ENCODE data around the gene HS3ST5.
"Not testable (repeated sequence)": the region's sequence is repeated elsewhere in the genome, so short reads cannot be mapped to it uniquely, and the experiment has no call there.

Gene HS3ST5

GRCh38 chr6:114042267-114043016 is 300.4 kb downstream of the HS3ST5 start:
- no peak overlapping the region for H3K4me3 ChIP-seq (ENCODE audit: low read length)
- no peak for TF ChIP-seq ZNF274 (IDR thresholded peaks at IDR 0.05; ENCODE audit: low read depth, low read length)

- no peak overlapping the region for H3K4me3 ChIP-seq (ENCODE audit: low read length)
- no peak for TF ChIP-seq ZNF274 (IDR thresholded peaks at IDR 0.05; ENCODE audit: low read depth, low read length)
These were observed 302.0 kb downstream of the HS3ST5 start for GRCh38 chr6:114040871-114041270.

GRCh38 chr6:114039841-114040240 is 303.0 kb downstream of the HS3ST5 start:
- no peak for TF ChIP-seq ZNF274 (IDR thresholded peaks at IDR 0.05; ENCODE audit: low read depth, low read length)

GRCh38 chr6:114033606-114034005 is 309.2 kb downstream of the HS3ST5 start:
- TF ChIP-seq ZNF274 (IDR thresholded peaks at IDR 0.05; ENCODE audit: low read depth, low read length) = no peak
- no peak overlapping the region for H3K4me3 ChIP-seq (ENCODE audit: low read length)

More at GRCh38 chr6:114039841-114040240, 303.0 kb downstream of the HS3ST5 start:
- H3K4me3 ChIP-seq (ENCODE audit: low read length) = no peak overlapping the region

GRCh38 chr6:114032721-114033120 is 310.1 kb downstream of the HS3ST5 start:
- TF ChIP-seq ZNF274 (IDR thresholded peaks at IDR 0.05; ENCODE audit: low read depth, low read length) = no peak
- H3K4me3 ChIP-seq (ENCODE audit: low read length) = no peak overlapping the region

- no peak overlapping the region for H3K4me3 ChIP-seq (ENCODE audit: low read length)
- TF ChIP-seq ZNF274 (IDR thresholded peaks at IDR 0.05; ENCODE audit: low read depth, low read length) = no peak
These were observed 312.1 kb downstream of the HS3ST5 start for GRCh38 chr6:114030767-114031166.

GRCh38 chr6:114024746-114025145 is 318.1 kb downstream of the HS3ST5 start:
- TF ChIP-seq ZNF274 (IDR thresholded peaks at IDR 0.05; ENCODE audit: low read depth, low read length) = no peak
- H3K4me3 ChIP-seq (ENCODE audit: low read length) = no peak overlapping the region

GRCh38 chr6:114020196-114020595 is 322.6 kb downstream of the HS3ST5 start:
- TF ChIP-seq ZNF274 (IDR thresholded peaks at IDR 0.05; ENCODE audit: low read depth, low read length) = no peak
- no peak overlapping the region for H3K4me3 ChIP-seq (ENCODE audit: low read length)

- not testable (repeated sequence) for H3K4me3 ChIP-seq (ENCODE audit: low read length)
These were observed 325.7 kb downstream of the HS3ST5 start for GRCh38 chr6:114017146-114017545.

GRCh38 chr6:114014106-114014505 is 328.7 kb downstream of the HS3ST5 start:
- not testable (repeated sequence) for H3K4me3 ChIP-seq (ENCODE audit: low read length)

GRCh38 chr6:114011486-114011885 is 331.3 kb downstream of the HS3ST5 start:
- H3K4me3 ChIP-seq (ENCODE audit: low read length) = not testable (repeated sequence)

- no peak overlapping the region for H3K4me3 ChIP-seq (ENCODE audit: low read length)
- TF ChIP-seq ZNF274 (IDR thresholded peaks at IDR 0.05; ENCODE audit: low read depth, low read length) = no peak
These were observed 332.3 kb downstream of the HS3ST5 start for GRCh38 chr6:114010540-114010939.

- no peak overlapping the region for H3K4me3 ChIP-seq (ENCODE audit: low read length)
- TF ChIP-seq ZNF274 (IDR thresholded peaks at IDR 0.05; ENCODE audit: low read depth, low read length) = no peak
These were observed 333.6 kb downstream of the HS3ST5 start for GRCh38 chr6:114009192-114009591.

GRCh38 chr6:114008331-114008730 is 334.5 kb downstream of the HS3ST5 start:
- H3K4me3 ChIP-seq (ENCODE audit: low read length) = no peak overlapping the region
- TF ChIP-seq ZNF274 (IDR thresholded peaks at IDR 0.05; ENCODE audit: low read depth, low read length) = no peak

- H3K4me3 ChIP-seq (ENCODE audit: low read length) = no peak overlapping the region
- TF ChIP-seq ZNF274 (IDR thresholded peaks at IDR 0.05; ENCODE audit: low read depth, low read length) = no peak
These were observed 335.3 kb downstream of the HS3ST5 start for GRCh38 chr6:114007516-114007915.

Data from GM08714 (cell line).